Mesendoderm (in vitro differentiated cells): ENCODE results near the gene FMNL2.

Experiments
- DNase-seq: peaks from one replicate; pipeline ENCODE4 v3.0.0; 2013
- H2AK5ac ChIP-seq: 2 replicates; pipeline ENCODE4 v1.6.1; 2013; ENCODE audit warnings: low read length, inconsistent platforms
- H2BK120ac ChIP-seq: 2 replicates; pipeline ENCODE4 v1.6.1; 2013; ENCODE audit warnings: low read depth, mild to moderate bottlenecking, low read length, moderate library complexity, mixed read lengths
- H2BK15ac ChIP-seq: replicated peaks from 2 replicates; pipeline ENCODE4 v1.6.1; 2013; ENCODE audit warnings: low read depth, mild to moderate bottlenecking, moderate library complexity
- H2BK5ac ChIP-seq: 2 replicates; pipeline ENCODE4 v1.6.1; 2013; ENCODE audit warnings: low read length, inconsistent platforms
- H3K18ac ChIP-seq: 2 replicates; pipeline ENCODE4 v1.6.1; 2013; ENCODE audit warnings: mild to moderate bottlenecking, low read length, mixed read lengths
- H3K23ac ChIP-seq: one replicate; pipeline ENCODE4 v1.6.1; 2013; ENCODE audit warnings: low read length
- H3K27ac ChIP-seq: 2 replicates; pipeline ENCODE4 v1.5.1; 2013; ENCODE audit warnings: low read depth, mild to moderate bottlenecking, inconsistent platforms, low read length, moderate library complexity
- H3K27me3 ChIP-seq: 2 replicates; pipeline ENCODE4 v1.6.1; 2013; ENCODE audit warnings: low read length, control low read depth, mild to moderate bottlenecking, inconsistent platforms; ENCODE audit not compliant: insufficient read depth, poor library complexity
- H3K36me3 ChIP-seq: 2 replicates; pipeline ENCODE4 v1.6.1; 2013; ENCODE audit warnings: low read length, inconsistent platforms; ENCODE audit not compliant: control insufficient read depth, insufficient read depth
- H3K4ac ChIP-seq: one replicate; pipeline ENCODE4 v1.6.1; 2013; ENCODE audit warnings: low read depth, mild to moderate bottlenecking, low read length, moderate library complexity
- H3K4me1 ChIP-seq: 2 replicates; pipeline ENCODE4 v1.6.1; 2013; ENCODE audit warnings: low read depth, low read length, inconsistent platforms; ENCODE audit not compliant: control insufficient read depth
- H3K4me2 ChIP-seq: 2 replicates; pipeline ENCODE4 v1.6.1; 2013; ENCODE audit warnings: low read length
- H3K4me3 ChIP-seq: 2 replicates; pipeline ENCODE4 v1.5.1; 2013; ENCODE audit warnings: mild to moderate bottlenecking, low read length
- H3K56ac ChIP-seq: one replicate; pipeline ENCODE4 v1.6.1; 2013; ENCODE audit warnings: low read length
- H3K79me1 ChIP-seq: 2 replicates; pipeline ENCODE4 v1.6.1; 2013; ENCODE audit warnings: low read length, inconsistent platforms
- H3K79me2 ChIP-seq: 2 replicates; pipeline ENCODE4 v1.6.1; 2013; ENCODE audit warnings: mild to moderate bottlenecking, low read length; ENCODE audit not compliant: control insufficient read depth, insufficient read depth
- H3K9ac ChIP-seq: 2 replicates; pipeline ENCODE4 v1.6.1; 2013; ENCODE audit warnings: low read length, inconsistent platforms
- H4K5ac ChIP-seq: one replicate; pipeline ENCODE4 v1.6.1; 2013; ENCODE audit warnings: low read length
- H4K8ac ChIP-seq: one replicate; pipeline ENCODE4 v1.6.1; 2013; ENCODE audit warnings: low read depth, mild to moderate bottlenecking, control low read depth, low read length, moderate library complexity
- whole genome bisulfite sequencing: extraction: QIAGEN DNeasy Blood & Tissue Kit; methylation state at CpG from one replicate; pipeline ENCODE4 v1.1.7; 2013; ENCODE audit warnings: low lambda C conversion rate, missing lambda C conversion rate; ENCODE audit not compliant: insufficient coverage; ENCODE audit errors: extremely low coverage; 5-methylcytosine and 5-hydroxymethylcytosine counted together

Gene FMNL2

GRCh38 chr2:152569186-152569585, 234.2 kb downstream of the FMNL2 start:
- no peak overlapping the region for H2BK120ac ChIP-seq
- H3K23ac ChIP-seq = no peak overlapping the region
- DNase-seq = peak; percentile 32
- H4K5ac ChIP-seq = no peak overlapping the region
- H3K27ac ChIP-seq = no peak overlapping the region
- no peak overlapping the region for H2AK5ac ChIP-seq
- H3K4me3 ChIP-seq = no peak overlapping the region
- H3K4me2 ChIP-seq = no peak overlapping the region
- H3K79me2 ChIP-seq = no peaks in the 10 kb centered on the region
- no peak overlapping the region for H2BK15ac ChIP-seq
- H3K79me1 ChIP-seq = peaks cover 2% of the 10 kb centered on the region
- H2BK5ac ChIP-seq = no peak overlapping the region
- H3K27me3 ChIP-seq = no peaks in the 10 kb centered on the region
- no peak overlapping the region for H3K18ac ChIP-seq
- H3K56ac ChIP-seq = no peak overlapping the region
- H3K4ac ChIP-seq = no peak overlapping the region
- no peak overlapping the region for H4K8ac ChIP-seq
- no CpG with 5 or more reads among the region's 7 CpGs for WGBS
- H3K4me1 ChIP-seq = no peaks in the 10 kb centered on the region
- no peak overlapping the region for H3K9ac ChIP-seq
- no peaks in the 10 kb centered on the region for H3K36me3 ChIP-seq

GRCh38 chr2:152571048-152571766, 236.2 kb downstream of the FMNL2 start:
- Histone ChIP-seq H3K4me2 (no peak overlapping the region), H3K27me3 (no peaks in the 10 kb centered on the region), H3K23ac (no peak overlapping the region), H3K4me1 (no peaks in the 10 kb centered on the region), H3K9ac (no peak overlapping the region), H3K4ac (no peak overlapping the region), H2BK5ac (no peak overlapping the region), H3K18ac (no peak overlapping the region), H4K5ac (no peak overlapping the region), H4K8ac (no peak overlapping the region), H2BK120ac (no peak overlapping the region), H3K27ac (no peak overlapping the region), H3K36me3 (no peaks in the 10 kb centered on the region), H2BK15ac (no peak overlapping the region), H3K56ac (no peak overlapping the region), H3K79me1 (peaks cover 2% of the 10 kb centered on the region), H3K4me3 (no peak overlapping the region), H2AK5ac (no peak overlapping the region), H3K79me2 (no peaks in the 10 kb centered on the region)
- WGBS = no CpG with 5 or more reads among the region's 3 CpGs
- DNase-seq = no peak

- no peak overlapping the region for H2BK5ac ChIP-seq
- no peak overlapping the region for H3K4ac ChIP-seq
- WGBS = no CpG with 5 or more reads among the region's 1 CpG
Measured at GRCh38 chr2:152572031-152572430, 237.1 kb downstream of the FMNL2 start.

DNA sequence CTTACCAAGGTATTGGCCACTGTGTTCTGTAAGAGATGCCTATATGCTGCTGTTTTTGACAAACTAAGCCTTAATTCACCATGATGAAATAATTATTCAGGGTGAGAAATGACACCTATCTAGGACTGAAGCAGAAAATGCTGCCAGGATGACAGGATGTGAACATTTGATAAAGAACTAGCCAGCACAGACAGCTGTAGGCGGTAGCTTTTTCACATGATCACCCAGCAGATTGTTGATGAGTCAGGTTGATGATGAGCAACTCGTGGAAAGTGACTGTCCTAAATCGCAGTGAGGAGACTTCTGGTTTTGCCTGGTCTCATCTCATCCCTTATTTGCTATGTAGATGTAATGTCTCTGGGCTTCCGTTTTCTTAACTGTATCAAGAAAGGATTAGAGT, 238.2 kb downstream of the FMNL2 start:
- Histone ChIP-seq H3K79me2 (no peaks in the 10 kb centered on the region), H4K8ac (no peak overlapping the region), H3K36me3 (no peaks in the 10 kb centered on the region), H4K5ac (no peak overlapping the region), H2BK15ac (no peak overlapping the region), H3K79me1 (peaks cover 2% of the 10 kb centered on the region), H3K4ac (no peak overlapping the region), H3K9ac (no peak overlapping the region), H3K56ac (no peak overlapping the region), H3K27me3 (no peaks in the 10 kb centered on the region), H2BK120ac (no peak overlapping the region), H3K4me3 (no peak overlapping the region), H3K18ac (no peak overlapping the region), H3K4me2 (no peak overlapping the region), H2AK5ac (no peak overlapping the region), H3K4me1 (no peaks in the 10 kb centered on the region), H3K23ac (no peak overlapping the region), H2BK5ac (no peak overlapping the region), H3K27ac (no peak overlapping the region)
- WGBS = no CpG with 5 or more reads among the region's 4 CpGs
- peak; percentile 63 for DNase-seq

More at GRCh38 chr2:152572031-152572430, 237.1 kb downstream of the FMNL2 start:
- Histone ChIP-seq H3K18ac (no peak overlapping the region), H3K79me1 (peaks cover 2% of the 10 kb centered on the region), H3K23ac (no peak overlapping the region), H3K27ac (no peak overlapping the region), H3K27me3 (no peaks in the 10 kb centered on the region), H2BK15ac (no peak overlapping the region), H4K5ac (no peak overlapping the region), H3K9ac (no peak overlapping the region), H3K36me3 (no peaks in the 10 kb centered on the region), H3K79me2 (no peaks in the 10 kb centered on the region), H2BK120ac (no peak overlapping the region), H3K4me1 (no peaks in the 10 kb centered on the region), H3K4me2 (no peak overlapping the region), H2AK5ac (no peak overlapping the region), H3K56ac (no peak overlapping the region), H3K4me3 (no peak overlapping the region), H4K8ac (no peak overlapping the region)
- no peak for DNase-seq

DNA sequence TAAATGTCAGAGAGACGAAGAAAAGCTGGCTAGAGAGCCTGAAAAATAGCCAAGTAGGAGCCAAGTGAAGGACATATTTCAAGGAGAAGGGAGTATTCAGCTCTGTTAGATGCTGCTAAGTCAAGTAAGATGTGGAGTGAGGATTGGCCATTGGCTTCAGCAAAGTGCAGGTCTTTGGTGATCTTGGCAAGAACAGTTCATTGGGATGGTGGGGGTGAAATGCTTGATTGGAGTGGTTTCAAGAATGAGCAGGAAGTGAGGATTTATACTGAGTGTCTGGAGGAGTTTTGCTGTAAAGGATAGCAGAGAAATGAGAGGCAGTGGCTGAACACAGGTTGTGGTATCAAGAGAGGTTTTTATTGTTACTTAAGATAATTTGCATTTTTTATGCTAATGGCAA, 242.6 kb downstream of the FMNL2 start:
- Histone ChIP-seq H2AK5ac (no peak overlapping the region), H3K4me3 (no peak overlapping the region), H2BK120ac (no peak overlapping the region), H4K8ac (no peak overlapping the region), H3K4ac (no peak overlapping the region), H3K56ac (no peak overlapping the region), H3K79me2 (no peaks in the 10 kb centered on the region), H2BK15ac (no peak overlapping the region), H3K4me1 (no peaks in the 10 kb centered on the region), H3K36me3 (no peaks in the 10 kb centered on the region), H3K18ac (no peak overlapping the region), H3K27me3 (no peaks in the 10 kb centered on the region), H3K79me1 (no peaks in the 10 kb centered on the region), H3K23ac (no peak overlapping the region), H2BK5ac (no peak overlapping the region), H3K27ac (no peak overlapping the region), H3K4me2 (no peak overlapping the region), H4K5ac (no peak overlapping the region), H3K9ac (no peak overlapping the region)
- WGBS = no CpG with 5 or more reads among the region's 1 CpG
- DNase-seq = no peak

- Histone ChIP-seq H3K4me3 (no peak overlapping the region), H2BK5ac (no peak overlapping the region), H2BK120ac (no peak overlapping the region), H3K79me1 (no peaks in the 10 kb centered on the region), H3K4me1 (no peaks in the 10 kb centered on the region), H3K4ac (no peak overlapping the region), H3K23ac (no peak overlapping the region), H3K9ac (no peak overlapping the region), H3K56ac (no peak overlapping the region), H3K18ac (no peak overlapping the region), H2AK5ac (no peak overlapping the region), H3K79me2 (no peaks in the 10 kb centered on the region), H2BK15ac (no peak overlapping the region), H3K36me3 (no peaks in the 10 kb centered on the region), H4K5ac (no peak overlapping the region), H3K27ac (no peak overlapping the region), H4K8ac (peak overlapping the region; percentile 17), H3K27me3 (no peaks in the 10 kb centered on the region), H3K4me2 (no peak overlapping the region)
- WGBS = no CpG with 5 or more reads among the region's 4 CpGs
- DNase-seq = no peak
Measured at GRCh38 chr2:152578573-152578972, 243.6 kb downstream of the FMNL2 start.
